ENCODE results near the gene CEP97.
"Not testable (repeated sequence)": the region's sequence is repeated elsewhere in the genome, so short reads cannot be mapped to it uniquely, and the experiment has no call there.

DNA sequence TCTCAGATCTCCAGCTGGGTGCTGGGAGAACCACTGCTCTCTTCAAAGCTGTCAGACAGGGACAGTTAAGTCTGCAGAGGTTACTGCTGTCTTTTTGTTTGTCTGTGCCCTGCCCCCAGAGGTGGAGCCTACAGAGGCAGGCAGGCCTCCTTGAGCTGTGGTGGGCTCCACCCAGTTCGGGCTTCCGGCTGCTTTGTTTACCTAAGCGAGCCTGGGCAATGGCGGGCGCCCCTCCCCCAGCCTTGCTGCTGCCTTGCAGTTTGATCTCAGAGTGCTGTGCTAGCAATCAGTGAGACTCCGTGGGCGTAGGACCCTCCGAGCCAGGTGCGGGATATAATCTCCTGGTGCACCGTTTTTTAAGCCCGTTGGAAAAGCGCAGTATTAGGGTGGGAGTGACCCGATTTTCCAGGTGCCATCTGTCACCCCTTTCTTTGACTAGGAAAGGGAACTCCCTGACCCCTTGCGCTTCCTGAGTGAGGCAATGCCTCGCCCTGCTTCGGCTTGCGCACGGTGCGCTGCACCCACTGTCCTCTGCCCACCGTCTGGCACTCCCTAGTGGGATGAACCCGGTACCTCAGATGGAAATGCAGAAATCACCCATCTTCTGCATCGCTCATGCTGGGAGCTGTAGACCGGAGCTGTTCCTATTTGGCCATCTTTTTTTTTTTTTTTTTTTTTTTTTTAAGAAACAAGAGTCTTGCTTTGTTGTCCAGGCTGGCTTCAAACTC is 29.1 kb downstream of the CEP97 start:
- not testable (repeated sequence) for TF ChIP-seq SMC3 (IDR thresholded peaks at IDR 0.05; ENCODE audit: low read depth, low read length); NFIC (IDR thresholded peaks at IDR 0.05; ENCODE audit: borderline replicate concordance); TAF1 (IDR thresholded peaks at IDR 0.05; ENCODE audit: borderline replicate concordance, low read depth, low read length); ELF1 (IDR thresholded peaks at IDR 0.05); YY1 (IDR thresholded peaks at IDR 0.05; ENCODE audit: low read depth); POLR2AphosphoS5 (IDR thresholded peaks at IDR 0.05; ENCODE audit: low read depth, low read length); FOXM1 (IDR thresholded peaks at IDR 0.05; ENCODE audit: low read depth)
